Immature natural killer cell (primary cell): ENCODE data around the gene IGF1R. TPM values are rescaled to one million over a fixed set of nuclear protein-coding genes. Genes with fewer than 3 reads are reported as not detected.

Experiments used
- DNase-seq, 3 donors: peaks; one replicate each; pipeline ENCODE4 v3.0.0; 2022; ENCODE audit warnings: mixed read lengths in 1 of 3
- H3K27ac Mint-ChIP-seq, 6 donors: one replicate each; pipeline ENCODE4 v1.8.0; 2020; ENCODE audit warnings: mixed read lengths in 6 of 6, mild to moderate bottlenecking in 5 of 6, inconsistent platforms in 4 of 6, moderate library complexity in 3 of 6
- H3K27me3 Mint-ChIP-seq, 3 donors: one replicate each; pipeline ENCODE4 v1.8.0; 2020 to 2021; ENCODE audit warnings: low read depth in 3 of 3, mild to moderate bottlenecking in 3 of 3, mixed read lengths in 3 of 3, moderate library complexity in 3 of 3, inconsistent platforms in 1 of 3
- H3K36me3 Mint-ChIP-seq, 3 donors: one replicate each; pipeline ENCODE4 v1.8.0; 2020; ENCODE audit warnings: mixed read lengths in 3 of 3, inconsistent platforms in 2 of 3, mild to moderate bottlenecking in 2 of 3
- H3K4me1 Mint-ChIP-seq, 2 donors: one replicate each; pipeline ENCODE4 v1.8.0; 2020; ENCODE audit warnings: inconsistent platforms in 2 of 2, mild to moderate bottlenecking in 2 of 2, mixed read lengths in 2 of 2, moderate library complexity in 1 of 2
- H3K4me3 Mint-ChIP-seq, 5 donors: one replicate each; pipeline ENCODE4 v1.8.0; 2020; ENCODE audit warnings: mild to moderate bottlenecking in 5 of 5, mixed read lengths in 5 of 5, inconsistent platforms in 3 of 5, moderate library complexity in 3 of 5
- H3K9me3 Mint-ChIP-seq, 6 donors: one replicate each; pipeline ENCODE4 v1.8.0; 2020; ENCODE audit warnings: mild to moderate bottlenecking in 6 of 6, mixed read lengths in 6 of 6, inconsistent platforms in 4 of 6, moderate library complexity in 3 of 6
- polyA plus RNA-seq, 3 donors: library from polyadenylated mRNA; unstranded; fragments of 300-500 nt; fragmentation: Illumina TruSeq; gene quantifications; one replicate each; pipeline ENCODE4 v1.2.3, GENCODE V29; 2021

IGF1R gene
- polyA plus RNA-seq, 3 donors from 2014 or later, result 1.4 to 4.7 (median 1.4) TPM

GRCh38 chr15:98888820-98889479, 240.6 kb downstream of the IGF1R start:
- H3K27ac Mint-ChIP-seq, result no peak overlapping the region
- H3K9me3 Mint-ChIP-seq, result no peaks in the 10 kb centered on the region
- peaks cover 0 to 10% (median 5%) of the 10 kb centered on the region in 3 donors for H3K36me3 Mint-ChIP-seq
- H3K4me3 Mint-ChIP-seq, result no peak overlapping the region
- DNase-seq, result no peak
- peaks cover 0 to 2% (median 2%) of the 10 kb centered on the region in 3 donors for H3K27me3 Mint-ChIP-seq
- H3K4me1 Mint-ChIP-seq, result peaks cover 0 to 2% of the 10 kb centered on the region in 2 donors

- DNase-seq, result no peak
- Mint-ChIP-seq H3K27me3 (peaks cover 0 to 2% (median 2%) of the 10 kb centered on the region in 3 donors), H3K27ac (no peak overlapping the region), H3K4me3 (no peak overlapping the region), H3K4me1 (no peaks in the 10 kb centered on the region), H3K36me3 (peaks cover 0 to 16% (median 5%) of the 10 kb centered on the region in 3 donors), H3K9me3 (no peaks in the 10 kb centered on the region)
These were observed 241.8 kb downstream of the IGF1R start for GRCh38 chr15:98889930-98890695.

GRCh38 chr15:98891301-98891700, 243.0 kb downstream of the IGF1R start:
- peaks cover under 1 to 16% (median 5%) of the 10 kb centered on the region in 3 donors for H3K36me3 Mint-ChIP-seq
- H3K27ac Mint-ChIP-seq, result no peak overlapping the region
- H3K27me3 Mint-ChIP-seq, result peaks cover 0 to 2% (median 2%) of the 10 kb centered on the region in 3 donors
- no peaks in the 10 kb centered on the region for H3K9me3 Mint-ChIP-seq
- no peak overlapping the region for H3K4me3 Mint-ChIP-seq
- DNase-seq, result no peak
- no peaks in the 10 kb centered on the region for H3K4me1 Mint-ChIP-seq

GRCh38 chr15:98893401-98893800, 245.1 kb downstream of the IGF1R start:
- H3K36me3 Mint-ChIP-seq, result peaks cover 19 to 34% (median 19%) of the 10 kb centered on the region in 3 donors
- H3K9me3 Mint-ChIP-seq, result no peaks in the 10 kb centered on the region
- no peak overlapping the region for H3K4me3 Mint-ChIP-seq
- no peak overlapping the region for H3K27ac Mint-ChIP-seq
- DNase-seq, result no peak
- H3K27me3 Mint-ChIP-seq, result peaks cover 0 to 2% (median 0%) of the 10 kb centered on the region in 3 donors
- H3K4me1 Mint-ChIP-seq, result no peaks in the 10 kb centered on the region

GRCh38 chr15:98894312-98894711, 246.0 kb downstream of the IGF1R start:
- Mint-ChIP-seq H3K27me3 (peaks cover 0 to 2% (median 0%) of the 10 kb centered on the region in 3 donors), H3K9me3 (no peaks in the 10 kb centered on the region), H3K36me3 (peaks cover 19 to 34% (median 19%) of the 10 kb centered on the region in 3 donors), H3K4me1 (no peaks in the 10 kb centered on the region), H3K27ac (no peak overlapping the region), H3K4me3 (no peak overlapping the region)
- DNase-seq, result no peak

GRCh38 chr15:98896002-98896721, 247.8 kb downstream of the IGF1R start:
- H3K36me3 Mint-ChIP-seq, result peaks cover 14 to 38% (median 24%) of the 10 kb centered on the region in 3 donors
- H3K27ac Mint-ChIP-seq, result no peak overlapping the region
- no peaks in the 10 kb centered on the region for H3K27me3 Mint-ChIP-seq
- H3K4me3 Mint-ChIP-seq, result no peak overlapping the region
- no peaks in the 10 kb centered on the region for H3K4me1 Mint-ChIP-seq
- H3K9me3 Mint-ChIP-seq, result no peaks in the 10 kb centered on the region
- DNase-seq, result no peak

- Mint-ChIP-seq H3K27ac (no peak overlapping the region), H3K27me3 (peaks cover 0 to 2% (median 0%) of the 10 kb centered on the region in 3 donors), H3K36me3 (peaks cover 14 to 39% (median 24%) of the 10 kb centered on the region in 3 donors), H3K4me1 (no peaks in the 10 kb centered on the region), H3K4me3 (no peak overlapping the region), H3K9me3 (no peaks in the 10 kb centered on the region)
- no peak for DNase-seq
These were observed 248.7 kb downstream of the IGF1R start for GRCh38 chr15:98896802-98897732.

GRCh38 chr15:98898122-98898521, 249.8 kb downstream of the IGF1R start:
- H3K27ac Mint-ChIP-seq, result peak overlapping the region in 1 of 6 donors; percentile 7
- no peaks in the 10 kb centered on the region for H3K4me1 Mint-ChIP-seq
- H3K36me3 Mint-ChIP-seq, result peaks cover 14 to 38% (median 24%) of the 10 kb centered on the region in 3 donors
- DNase-seq, result no peak
- H3K4me3 Mint-ChIP-seq, result no peak overlapping the region
- H3K27me3 Mint-ChIP-seq, result peaks cover 0 to 2% (median 0%) of the 10 kb centered on the region in 3 donors
- H3K9me3 Mint-ChIP-seq, result no peaks in the 10 kb centered on the region

- Mint-ChIP-seq H3K27ac (no peak overlapping the region), H3K9me3 (no peaks in the 10 kb centered on the region), H3K4me3 (no peak overlapping the region), H3K4me1 (no peaks in the 10 kb centered on the region), H3K36me3 (peaks cover 14 to 30% (median 28%) of the 10 kb centered on the region in 3 donors), H3K27me3 (peaks cover 0 to 2% (median 0%) of the 10 kb centered on the region in 3 donors)
- DNase-seq, result no peak
These were observed 251.1 kb downstream of the IGF1R start for GRCh38 chr15:98899272-98900021.

GRCh38 chr15:98900356-98900755, 252.0 kb downstream of the IGF1R start:
- Mint-ChIP-seq H3K36me3 (peaks cover 14 to 28% (median 27%) of the 10 kb centered on the region in 3 donors), H3K4me3 (no peak overlapping the region), H3K9me3 (no peaks in the 10 kb centered on the region), H3K27ac (no peak overlapping the region), H3K4me1 (no peaks in the 10 kb centered on the region), H3K27me3 (peaks cover 0 to 2% (median 0%) of the 10 kb centered on the region in 3 donors)
- DNase-seq, result no peak

GRCh38 chr15:98901434-98902072, 253.2 kb downstream of the IGF1R start:
- H3K4me1 Mint-ChIP-seq, result no peaks in the 10 kb centered on the region
- H3K36me3 Mint-ChIP-seq, result peaks cover 13 to 25% (median 25%) of the 10 kb centered on the region in 3 donors
- H3K27ac Mint-ChIP-seq, result no peak overlapping the region
- peaks cover 0 to 2% (median 0%) of the 10 kb centered on the region in 3 donors for H3K27me3 Mint-ChIP-seq
- no peaks in the 10 kb centered on the region for H3K9me3 Mint-ChIP-seq
- no peak for DNase-seq
- H3K4me3 Mint-ChIP-seq, result no peak overlapping the region

- Mint-ChIP-seq H3K27me3 (peaks cover 0 to 2% (median 0%) of the 10 kb centered on the region in 3 donors), H3K27ac (no peak overlapping the region), H3K36me3 (peaks cover 3 to 13% (median 13%) of the 10 kb centered on the region in 3 donors), H3K4me3 (no peak overlapping the region), H3K4me1 (no peaks in the 10 kb centered on the region), H3K9me3 (no peaks in the 10 kb centered on the region)
- DNase-seq, result no peak
These were observed 254.6 kb downstream of the IGF1R start for GRCh38 chr15:98902931-98903330.
